DLD1 (cell line): Measurements from ENCODE around the gene NPHS1.
"Not testable (repeated sequence)": the region's sequence is repeated elsewhere in the genome, so short reads cannot be mapped to it uniquely, and the experiment has no call there.

Experiments used
- in situ Hi-C: cut with HindIII; loops from 2 replicates; pipeline ENCODE4 v1.10.0; 2017; ENCODE audit warnings: low sequenced_read_pairs

Gene NPHS1

DNA sequence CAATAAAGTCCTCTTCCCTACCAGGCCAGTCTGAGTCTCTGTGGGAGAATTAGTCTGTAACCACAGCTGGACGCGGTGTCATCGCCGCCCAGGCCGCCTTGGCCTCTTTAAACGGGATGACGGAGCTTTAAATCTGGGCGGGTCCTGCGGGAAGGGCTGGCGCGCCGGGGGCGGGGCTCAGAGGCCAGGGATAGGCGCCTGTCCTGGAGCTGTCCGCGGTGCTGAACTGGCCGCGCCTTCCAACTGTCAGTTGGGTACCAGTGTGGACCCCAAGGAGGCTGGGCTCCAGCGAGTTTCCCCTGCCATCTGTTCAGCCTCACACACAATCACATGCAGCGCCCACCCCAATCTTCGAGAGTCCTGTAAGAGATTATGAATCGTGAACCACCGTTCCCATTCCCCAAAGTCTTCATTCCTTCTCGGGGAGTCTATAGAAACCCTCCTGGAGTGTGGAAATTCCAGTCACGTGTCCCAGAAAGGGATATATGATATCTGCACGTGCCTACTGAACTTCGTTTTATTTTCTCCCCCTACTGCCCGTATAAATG is 27.5 kb upstream of the NPHS1 start:
- in situ Hi-C loops, result no loop called here

DNA sequence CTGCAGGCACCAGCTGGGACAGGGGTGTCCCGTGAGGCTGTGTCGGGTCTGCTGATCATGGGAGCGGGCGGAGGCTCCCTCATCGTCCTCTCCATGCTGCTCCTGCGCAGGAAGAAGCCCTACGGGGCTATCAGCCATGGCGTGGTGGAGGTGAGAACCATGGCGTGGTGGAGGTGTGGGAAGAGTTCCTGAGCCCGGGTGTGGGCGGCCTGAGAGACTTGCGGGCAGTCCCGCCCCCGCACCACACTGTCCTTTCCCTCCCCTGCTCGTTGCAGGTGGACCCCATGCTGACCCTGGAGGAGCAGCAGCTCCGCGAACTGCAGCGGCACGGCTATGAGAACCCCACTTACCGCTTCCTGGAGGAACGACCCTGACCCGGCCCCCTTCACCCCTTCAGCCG is 26.8 kb upstream of the NPHS1 start:
- in situ Hi-C loops, result no loop called here

DNA sequence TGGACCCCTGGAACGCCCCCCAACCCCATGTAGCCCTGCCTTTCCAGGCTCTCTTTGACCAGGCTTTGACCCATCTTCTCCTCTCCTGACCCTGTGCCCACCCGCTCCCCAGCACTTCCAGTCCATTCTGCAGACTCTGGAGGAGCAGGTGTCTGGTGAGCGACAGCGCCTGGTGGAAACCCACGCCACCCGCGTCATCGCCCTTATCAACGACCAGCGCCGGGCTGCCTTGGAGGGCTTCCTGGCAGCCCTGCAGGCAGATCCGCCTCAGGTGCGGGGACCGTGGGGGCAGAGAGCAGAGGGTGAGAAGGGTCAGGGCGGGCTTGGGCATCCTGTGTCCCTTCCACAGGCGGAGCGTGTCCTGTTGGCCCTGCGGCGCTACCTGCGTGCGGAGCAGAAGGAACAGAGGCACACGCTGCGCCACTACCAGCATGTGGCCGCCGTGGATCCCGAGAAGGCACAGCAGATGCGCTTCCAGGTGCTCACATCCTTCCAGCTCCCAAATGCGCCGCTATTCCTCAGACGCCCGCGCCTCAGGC is 22.2 kb upstream of the NPHS1 start:
- in situ Hi-C loops, result no loop called here

DNA sequence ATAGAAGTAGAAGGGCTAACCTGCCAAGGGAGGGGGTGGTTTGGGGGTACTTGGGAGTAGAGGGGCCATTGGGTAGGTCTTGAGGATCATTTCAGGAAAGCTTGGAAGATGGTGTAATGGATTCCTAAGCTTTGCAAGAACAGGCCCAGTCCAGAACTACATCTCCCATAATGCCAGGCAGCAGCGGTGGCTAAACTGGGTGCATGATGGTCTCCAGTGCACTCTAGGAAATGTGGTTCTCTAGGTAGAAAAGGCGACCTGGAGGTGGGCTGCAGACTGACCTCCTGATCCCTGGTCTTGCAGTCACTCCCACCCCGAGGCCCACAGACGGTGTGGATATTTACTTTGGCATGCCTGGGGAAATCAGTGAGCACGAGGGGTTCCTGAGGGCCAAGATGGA is 19.9 kb upstream of the NPHS1 start:
- in situ Hi-C loops, result no loop called here

DNA sequence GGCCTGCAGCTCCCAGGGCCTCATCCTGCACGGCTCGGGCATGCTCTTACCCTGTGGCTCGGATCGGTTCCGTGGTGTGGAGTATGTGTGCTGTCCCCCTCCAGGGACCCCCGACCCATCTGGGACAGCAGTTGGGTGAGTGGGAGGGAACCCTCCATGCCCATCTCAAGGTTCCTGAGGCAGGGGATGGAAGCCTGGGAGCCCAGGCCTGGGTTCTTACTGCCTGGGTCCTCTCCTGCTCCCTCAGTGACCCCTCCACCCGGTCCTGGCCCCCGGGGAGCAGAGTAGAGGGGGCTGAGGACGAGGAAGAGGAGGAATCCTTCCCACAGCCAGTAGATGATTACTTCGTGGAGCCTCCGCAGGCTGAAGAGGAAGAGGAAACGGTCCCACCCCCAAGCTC is 19.3 kb upstream of the NPHS1 start:
- in situ Hi-C loops, result no loop called here

DNA sequence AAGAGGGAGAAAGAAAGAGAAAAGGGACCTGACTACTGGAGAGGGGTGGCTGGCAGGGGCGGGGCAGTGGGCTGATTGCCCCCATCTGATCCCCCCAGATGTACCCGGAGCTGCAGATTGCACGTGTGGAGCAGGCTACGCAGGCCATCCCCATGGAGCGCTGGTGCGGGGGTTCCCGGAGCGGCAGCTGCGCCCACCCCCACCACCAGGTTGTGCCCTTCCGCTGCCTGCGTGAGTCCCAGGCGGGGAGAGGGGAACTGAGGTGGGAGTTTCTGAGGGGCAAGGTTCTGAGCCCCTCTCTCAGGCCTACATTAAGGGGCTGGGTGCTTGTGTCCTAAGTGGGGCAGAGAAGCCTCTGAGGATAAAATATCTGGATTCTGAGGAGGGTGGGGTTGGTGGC is 18.5 kb upstream of the NPHS1 start:
- in situ Hi-C loops, result no loop called here

DNA sequence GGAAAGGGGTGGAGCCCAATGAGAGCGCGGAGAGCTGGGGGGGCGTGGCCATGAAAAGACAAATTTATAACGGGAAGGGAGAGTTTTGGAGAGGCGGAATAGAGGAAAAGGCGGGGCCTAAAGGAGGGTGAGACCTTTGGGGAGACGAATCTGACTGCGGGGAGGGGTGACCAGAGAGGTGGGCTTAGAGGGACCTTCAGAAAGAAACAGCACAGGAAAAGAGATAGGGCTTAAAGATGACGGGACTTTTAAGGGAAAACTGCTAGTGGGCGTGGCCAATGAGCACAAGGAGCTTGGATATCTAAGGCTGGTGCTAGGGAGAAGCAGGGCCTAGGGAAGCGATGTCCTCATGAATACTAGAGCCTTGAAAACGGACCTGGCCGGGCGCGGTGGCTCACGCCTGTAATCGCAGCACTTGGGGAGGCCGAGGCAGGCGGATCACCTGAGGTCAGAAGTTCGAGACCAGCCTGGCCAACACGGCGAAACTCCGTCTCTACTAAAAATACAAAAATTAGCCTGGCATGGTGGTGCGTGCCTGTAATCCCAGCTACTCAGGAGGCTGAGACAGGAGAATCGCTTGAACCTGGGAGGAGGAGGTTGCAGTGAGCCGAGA is 17.9 kb upstream of the NPHS1 start:
- in situ Hi-C loops, result not testable (repeated sequence)

DNA sequence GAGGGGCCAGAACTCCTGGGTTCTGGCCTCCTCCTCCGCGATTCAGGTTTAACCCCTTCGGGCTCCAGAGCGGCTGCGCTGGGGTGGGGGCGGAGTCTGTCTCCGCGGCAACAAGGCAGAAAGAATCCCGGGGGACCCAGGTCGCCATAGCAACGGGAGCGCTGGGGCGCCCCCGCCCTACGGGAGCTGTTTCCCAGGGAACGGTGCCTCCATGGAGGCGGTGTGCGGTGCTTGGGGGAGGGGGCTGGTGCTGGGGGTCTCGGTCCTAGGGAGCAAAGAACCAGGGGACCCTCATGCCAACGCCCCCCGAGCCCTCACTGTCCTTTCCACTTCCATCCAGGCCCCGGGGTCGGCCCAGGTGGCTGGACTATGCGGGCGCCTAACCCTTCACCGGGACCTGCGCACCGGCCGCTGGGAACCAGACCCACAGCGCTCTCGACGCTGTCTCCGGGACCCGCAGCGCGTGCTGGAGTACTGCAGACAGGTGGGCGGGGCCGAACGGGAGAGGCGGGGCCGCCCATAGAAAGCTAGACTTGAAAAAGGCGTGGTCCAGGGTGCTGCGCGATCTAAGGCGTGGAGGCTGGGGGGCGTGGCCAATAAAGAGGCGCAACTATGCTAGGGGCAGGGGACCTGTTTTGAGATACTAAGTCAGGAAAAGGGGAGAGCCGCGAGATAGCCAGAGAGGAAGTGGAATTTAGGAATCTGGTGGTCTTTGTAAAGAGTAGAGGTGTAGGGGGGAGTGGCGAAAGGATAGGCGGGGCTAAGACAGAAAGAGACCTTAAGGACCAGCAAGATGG is 17.2 kb upstream of the NPHS1 start:
- in situ Hi-C loops, result no loop called here

DNA sequence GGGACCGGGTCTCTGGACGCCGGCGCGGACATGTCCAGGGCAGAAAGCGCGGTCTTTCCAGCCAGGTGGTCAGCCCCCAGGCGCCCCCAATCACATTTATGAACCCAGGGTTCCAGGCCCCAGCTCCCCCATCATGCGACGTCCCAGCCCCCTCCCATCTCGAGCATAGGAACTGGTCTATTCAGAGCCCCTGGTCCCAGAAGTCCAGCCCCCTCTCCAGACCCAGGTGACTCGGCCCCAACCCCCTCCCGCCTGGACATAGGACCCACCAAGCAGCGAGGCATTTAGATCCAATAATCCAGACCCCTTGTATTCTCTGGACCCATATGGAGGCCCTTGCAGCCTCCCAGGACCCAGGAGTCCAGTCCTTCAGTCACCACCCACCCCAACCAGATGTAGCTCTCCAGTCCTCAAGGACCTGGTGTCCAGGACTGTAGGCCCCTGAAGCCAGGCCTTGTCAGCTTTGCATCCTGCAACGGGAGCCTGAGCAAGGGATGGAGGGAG is 16.6 kb upstream of the NPHS1 start:
- in situ Hi-C loops, result no loop called here

DNA sequence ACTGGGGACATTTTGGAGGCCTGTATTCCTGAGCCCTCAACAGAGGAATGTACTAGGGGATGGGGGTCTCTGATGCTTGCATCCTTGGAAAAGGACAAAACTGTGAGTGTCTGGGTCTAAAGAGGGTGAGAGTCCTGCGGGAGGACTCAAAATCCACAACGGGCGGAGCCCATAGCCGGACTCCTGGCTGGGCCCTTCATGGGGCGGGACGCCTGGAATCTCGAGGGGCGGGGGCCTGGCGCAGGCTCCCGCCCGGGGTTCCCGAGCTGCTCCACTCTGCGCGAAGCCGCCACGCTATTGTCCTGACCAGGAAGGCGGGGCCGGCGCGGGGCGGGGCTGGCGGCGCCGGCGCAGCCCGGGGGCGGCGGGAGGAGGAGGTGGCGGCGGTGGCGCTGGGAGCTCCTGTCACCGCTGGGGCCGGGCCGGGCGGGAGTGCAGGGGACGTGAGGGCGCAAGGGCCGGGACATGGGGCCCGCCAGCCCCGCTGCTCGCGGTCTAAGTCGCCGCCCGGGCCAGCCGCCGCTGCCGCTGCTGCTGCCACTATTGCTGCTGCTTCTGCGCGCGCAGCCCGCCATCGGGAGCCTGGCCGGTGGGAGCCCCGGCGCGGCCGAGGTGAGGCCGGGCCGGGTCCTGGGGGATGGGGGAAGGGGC is 16.0 kb upstream of the NPHS1 start, which contains the start of gene APLP1:
TSS of gene APLP1 (plus strand) at position 403 of the 651 bp plus-strand sequence. CDS start at position 466, 63 bp downstream.
- in situ Hi-C loops, result no loop called here

DNA sequence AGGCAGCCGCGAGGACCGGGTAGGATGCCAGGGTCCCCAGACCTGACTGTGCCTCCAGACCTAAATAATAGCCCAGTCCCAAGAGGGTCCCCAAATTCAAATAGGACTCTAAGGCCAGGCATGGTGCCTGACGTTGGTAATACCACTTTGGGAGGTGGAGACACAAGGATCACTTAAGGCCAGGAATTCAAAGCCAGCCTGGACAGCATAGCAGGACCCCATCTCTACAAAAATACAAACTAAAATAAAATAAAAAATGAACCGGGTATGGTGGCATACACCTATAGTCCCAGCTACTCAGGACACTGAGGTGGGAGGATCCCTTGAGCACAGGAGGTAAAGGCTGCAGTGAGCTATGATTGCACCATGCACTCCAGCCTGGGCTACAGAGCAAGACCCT is 10.7 kb upstream of the NPHS1 start:
- in situ Hi-C loops, result no loop called here

DNA sequence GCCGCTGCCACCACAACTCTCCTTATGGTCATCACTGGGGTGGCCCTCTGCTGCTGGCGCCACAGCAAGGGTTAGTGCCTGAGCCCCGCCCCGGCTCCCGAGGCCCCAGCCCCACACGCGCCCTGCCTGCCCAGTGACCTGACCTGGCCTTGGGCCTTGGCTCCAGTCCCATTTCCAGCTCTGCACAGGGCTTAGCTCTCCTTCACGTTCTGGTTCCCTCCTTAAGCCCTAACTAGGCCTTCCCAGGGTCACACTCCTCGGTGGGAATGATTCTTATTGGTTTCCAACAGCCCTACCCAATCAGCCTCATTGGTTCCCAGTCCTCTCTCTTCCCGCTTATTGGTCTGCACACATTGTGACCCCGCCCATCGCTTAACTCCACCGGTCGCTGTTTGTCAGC is 10.2 kb upstream of the NPHS1 start:
- in situ Hi-C loops, result no loop called here

DNA sequence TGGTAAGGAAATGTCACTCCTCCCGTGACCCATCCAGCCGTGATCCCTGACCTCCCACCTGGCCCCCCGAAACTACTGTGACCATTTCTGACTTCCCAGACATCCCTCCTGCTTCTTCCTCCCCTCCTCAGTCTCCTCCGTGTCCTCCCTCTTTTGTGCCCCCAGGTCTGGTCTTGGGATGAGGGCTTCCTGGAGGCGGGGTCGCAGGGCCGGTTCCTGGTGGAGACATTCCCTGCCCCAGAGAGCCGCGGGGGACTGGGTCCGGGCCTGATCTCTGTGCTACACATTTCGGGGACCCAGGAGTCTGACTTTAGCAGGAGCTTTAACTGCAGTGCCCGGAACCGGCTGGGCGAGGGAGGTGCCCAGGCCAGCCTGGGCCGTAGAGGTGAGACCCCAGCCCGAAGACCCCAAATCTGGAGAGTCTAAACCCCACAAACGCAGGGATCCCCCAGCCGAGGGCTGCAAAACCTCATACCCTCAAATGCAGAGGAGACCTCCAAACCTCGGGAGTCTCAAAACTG is 9.4 kb upstream of the NPHS1 start:
- in situ Hi-C loops, result no loop called here

DNA sequence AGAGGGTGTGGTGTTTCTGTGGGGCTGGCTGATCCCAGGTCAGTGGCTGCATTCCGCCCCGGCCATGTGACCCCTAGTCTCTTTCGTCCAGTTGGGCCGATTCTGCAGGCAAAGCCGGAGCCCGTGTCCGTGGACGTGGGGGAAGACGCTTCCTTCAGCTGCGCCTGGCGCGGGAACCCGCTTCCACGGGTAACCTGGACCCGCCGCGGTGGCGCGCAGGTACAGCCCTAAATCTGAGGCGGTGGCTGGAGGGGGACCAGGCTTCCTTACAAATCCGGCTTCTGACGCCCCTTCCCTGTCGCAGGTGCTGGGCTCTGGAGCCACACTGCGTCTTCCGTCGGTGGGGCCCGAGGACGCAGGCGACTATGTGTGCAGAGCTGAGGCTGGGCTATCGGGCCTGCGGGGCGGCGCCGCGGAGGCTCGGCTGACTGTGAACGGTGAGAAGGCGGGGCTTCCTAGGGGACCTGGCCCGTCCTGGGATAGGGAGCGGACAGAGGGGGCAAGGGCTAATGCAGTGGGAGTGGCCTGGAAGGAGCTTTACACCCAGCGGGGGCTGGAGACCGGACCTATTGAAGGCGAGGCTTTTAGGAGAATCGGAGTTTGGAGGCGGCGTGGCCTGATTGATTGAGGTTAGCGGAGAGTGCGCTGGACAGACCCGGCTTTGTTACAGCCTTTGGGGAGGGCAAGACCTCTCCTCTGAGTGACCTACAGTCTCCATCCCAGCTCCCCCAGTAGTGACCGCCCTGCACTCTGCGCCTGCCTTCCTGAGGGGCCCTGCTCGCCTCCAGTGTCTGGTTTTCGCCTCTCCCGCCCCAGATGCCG is 8.7 kb upstream of the NPHS1 start:
- in situ Hi-C loops, result no loop called here

DNA sequence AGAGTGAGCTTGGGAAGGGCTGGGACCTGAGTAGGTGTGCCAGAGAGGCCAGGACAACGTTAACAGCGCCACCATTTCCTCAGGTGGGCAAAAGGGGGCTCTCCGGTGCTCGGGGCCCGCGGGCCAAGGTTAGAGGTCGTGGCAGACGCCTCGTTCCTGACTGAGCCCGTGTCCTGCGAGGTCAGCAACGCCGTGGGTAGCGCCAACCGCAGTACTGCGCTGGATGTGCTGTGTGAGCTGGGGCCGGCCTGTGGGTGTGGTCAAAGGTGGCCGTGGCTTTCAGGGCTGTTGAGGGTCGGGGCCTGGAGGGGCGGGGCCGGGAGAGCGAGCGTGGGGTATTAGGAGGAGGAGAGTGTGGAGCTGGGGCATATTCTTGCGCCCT is 8.1 kb upstream of the NPHS1 start:
- in situ Hi-C loops, result no loop called here

DNA sequence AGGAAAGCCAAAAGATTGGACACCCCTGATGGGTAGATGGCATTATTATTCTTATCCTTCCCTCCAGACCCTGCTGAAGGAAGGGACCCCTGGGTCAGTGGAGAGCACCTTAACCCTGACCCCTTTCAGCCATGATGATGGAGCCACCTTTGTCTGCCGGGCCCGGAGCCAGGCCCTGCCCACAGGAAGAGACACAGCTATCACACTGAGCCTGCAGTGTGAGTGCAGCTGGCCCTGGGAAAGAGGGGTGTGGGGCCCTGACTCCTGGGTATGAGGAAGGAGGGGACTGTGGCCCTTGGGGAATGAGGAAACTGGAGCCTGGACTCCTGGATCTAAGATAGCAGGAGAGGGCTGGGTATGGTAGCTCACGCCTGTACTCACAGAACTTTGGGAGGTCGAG is 7.1 kb upstream of the NPHS1 start:
- in situ Hi-C loops, result loop anchor here (10.0 kb wide), 1 partner anchor 105 kb away; no protein-coding TSS in a partner anchor

DNA sequence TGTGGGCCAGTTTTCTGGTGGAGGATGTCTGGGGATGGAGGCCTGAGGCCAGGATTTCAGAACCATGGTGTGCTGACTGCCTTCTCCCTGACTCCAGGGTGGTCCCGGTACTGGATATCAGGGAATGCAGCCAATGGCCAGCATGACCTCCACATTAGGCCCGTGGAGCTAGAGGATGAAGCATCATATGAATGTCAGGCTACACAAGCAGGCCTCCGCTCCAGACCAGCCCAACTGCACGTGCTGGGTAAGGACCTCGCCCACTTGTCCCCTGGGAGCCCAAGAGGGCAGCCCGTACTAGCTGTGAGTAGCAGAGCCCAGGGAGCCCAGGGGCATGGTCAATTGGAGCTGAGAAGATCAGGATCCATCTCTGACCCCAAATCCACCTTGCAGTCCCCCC is 6.0 kb upstream of the NPHS1 start:
- in situ Hi-C loops, result loop anchor here (10.0 kb wide), 1 partner anchor 106 kb away; no protein-coding TSS in a partner anchor

DNA sequence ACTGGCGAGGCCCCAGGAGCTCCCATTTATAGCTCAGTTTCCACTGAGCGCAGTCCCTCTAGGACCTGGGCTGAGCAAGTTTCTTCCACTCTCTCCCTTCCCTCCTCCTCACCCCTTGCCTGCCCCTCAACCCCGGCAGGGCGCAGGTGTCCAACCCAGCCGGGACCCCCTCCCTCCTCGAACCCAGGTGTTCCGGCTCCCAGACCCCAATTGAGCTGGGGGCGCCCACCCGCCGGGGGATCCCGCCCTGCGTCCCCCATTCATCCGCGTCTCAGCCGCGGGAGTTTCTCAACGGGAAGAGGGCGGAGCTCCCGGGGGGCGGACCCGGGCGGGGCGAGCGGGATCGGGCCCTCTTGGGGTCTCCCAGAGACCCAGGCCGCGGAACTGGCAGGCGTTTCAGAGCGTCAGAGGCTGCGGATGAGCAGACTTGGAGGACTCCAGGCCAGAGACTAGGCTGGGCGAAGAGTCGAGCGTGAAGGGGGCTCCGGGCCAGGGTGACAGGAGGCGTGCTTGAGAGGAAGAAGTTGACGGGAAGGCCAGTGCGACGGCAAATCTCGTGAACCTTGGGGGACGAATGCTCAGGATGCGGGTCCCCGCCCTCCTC is 4.3 kb upstream of the NPHS1 start, which contains the start of gene KIRREL2:
TSS of gene KIRREL2 (plus strand) at position 366 of the 604 bp plus-strand sequence. CDS start at position 575, 209 bp downstream.
- in situ Hi-C loops, result loop anchor here (10.0 kb wide), 1 partner anchor 108 kb away; no protein-coding TSS in a partner anchor

DNA sequence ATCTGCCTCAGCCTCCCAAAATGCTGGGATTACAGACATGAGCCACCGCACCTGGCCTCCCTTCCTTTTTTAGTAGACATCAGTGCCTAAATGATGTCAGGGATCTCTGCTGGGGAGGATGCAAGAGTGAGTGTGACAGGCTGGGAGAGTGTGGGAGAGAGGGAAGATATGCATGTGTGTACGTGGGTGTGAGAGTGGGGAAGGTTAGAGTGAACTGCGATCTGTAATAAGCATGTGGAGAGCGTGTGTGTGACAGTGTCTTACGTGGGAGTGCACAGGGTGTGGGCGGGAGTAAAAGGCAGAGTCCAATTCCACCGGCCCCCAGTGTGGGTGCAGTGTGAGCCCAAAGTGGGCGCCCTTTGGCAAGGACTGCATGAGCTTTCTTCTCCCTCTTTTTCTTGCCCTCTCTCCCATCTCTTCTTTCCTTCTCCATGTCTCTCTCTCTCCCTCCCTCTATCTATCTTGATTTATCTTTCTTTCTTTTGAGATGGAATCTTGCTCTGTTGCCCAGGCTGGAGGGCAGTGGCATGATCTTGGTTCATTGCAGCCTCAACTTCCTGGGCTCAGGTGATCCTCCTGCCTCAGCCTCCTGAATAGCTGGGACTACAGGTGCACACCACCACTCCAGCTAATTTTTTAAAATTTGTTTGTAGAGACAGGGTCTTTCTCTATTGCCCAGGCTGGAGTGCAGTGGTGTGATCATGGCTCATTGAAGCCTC is 893 bp upstream of the NPHS1 start:
- in situ Hi-C loops, result loop anchor here (10.0 kb wide), 1 partner anchor 112 kb away; no protein-coding TSS in a partner anchor
